ENCODE data around the gene MAML1. TPM values are rescaled to one million over a fixed set of nuclear protein-coding genes. Genes with fewer than 3 reads are reported as not detected.

MAML1 gene
- total RNA-seq, 6 experiments from 2014 or later = 6.2 to 8.8 (median 8.0) TPM

DNA sequence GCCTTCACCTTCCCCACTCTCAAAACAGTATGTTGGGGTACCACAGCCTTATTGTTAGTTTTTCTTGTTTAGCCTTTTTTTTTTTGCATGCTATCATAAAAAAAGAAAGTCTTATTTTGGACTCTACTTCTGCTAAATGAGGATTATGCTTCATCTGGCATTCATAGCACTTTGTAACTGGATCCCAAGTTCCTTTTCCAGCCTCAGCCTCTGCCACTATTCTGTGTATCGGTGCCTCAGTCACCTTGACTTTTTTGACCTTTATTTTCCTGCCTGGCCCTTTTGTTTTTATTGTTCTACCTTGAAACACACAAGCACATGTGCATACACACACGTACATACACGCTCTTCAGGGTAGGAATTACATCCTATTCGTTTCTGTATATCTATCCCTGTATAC, 8.5 kb upstream of the MAML1 start:
- 84% methylated on average over 4 of the region's 4 CpGs for WGBS (ENCODE audit: insufficient coverage, low coverage, low lambda C conversion rate, missing lambda C conversion rate)
- no peak overlapping the region for H3K4me3 ChIP-seq
- ATAC-seq (no peak), DNase-seq (no peak)
- intact Hi-C loops (cut with DNase I) = no loop called here
- no peak for TF ChIP-seq CTCF (IDR thresholded peaks at IDR 0.05)
- TF ChIP-seq POLR2A (IDR thresholded peaks at IDR 0.05) = no peak
- H3K27ac ChIP-seq = no peak overlapping the region
- peaks cover 12 to 100% (median 69%) of the 10 kb centered on the region in 4 donors for H3K36me3 ChIP-seq
- no peaks in the 10 kb centered on the region for H3K27me3 ChIP-seq
- H3K4me1 ChIP-seq = no peaks in the 10 kb centered on the region
- no peaks in the 10 kb centered on the region for H3K9me3 ChIP-seq

- ATAC-seq (no peak), DNase-seq (no peak)
- intact Hi-C loops (cut with DNase I) = no loop called here
- no peak overlapping the region for H3K4me3 ChIP-seq
- no peak overlapping the region for H3K27ac ChIP-seq
- no peak for TF ChIP-seq CTCF (IDR thresholded peaks at IDR 0.05)
- no peaks in the 10 kb centered on the region for H3K9me3 ChIP-seq
- peaks cover 0 to 15% (median 0%) of the 10 kb centered on the region in 4 donors for H3K4me1 ChIP-seq
- 68% methylated on average over 6 of the region's 6 CpGs for WGBS (ENCODE audit: insufficient coverage, low coverage, low lambda C conversion rate, missing lambda C conversion rate)
- no peaks in the 10 kb centered on the region for H3K27me3 ChIP-seq
- H3K36me3 ChIP-seq = peaks cover 0 to 88% (median 59%) of the 10 kb centered on the region in 4 donors
These were observed 5.5 kb upstream of the MAML1 start for GRCh38 chr5:179727106-179727505.

GRCh38 chr5:179729303-179729702, 3.3 kb upstream of the MAML1 start:
- Histone ChIP-seq H3K27me3 (no peaks in the 10 kb centered on the region), H3K4me3 (no peak overlapping the region), H3K9me3 (no peaks in the 10 kb centered on the region), H3K27ac (no peak overlapping the region), H3K4me1 (peaks cover 0 to 21% (median 0%) of the 10 kb centered on the region in 4 donors), H3K36me3 (peaks cover 0 to 66% (median 45%) of the 10 kb centered on the region in 4 donors)
- ATAC-seq (no peak), DNase-seq (peak in 1 of 3 donors; percentile 25)
- 69% methylated on average over 2 of the region's 4 CpGs for WGBS (ENCODE audit: insufficient coverage, low coverage, low lambda C conversion rate, missing lambda C conversion rate)
- intact Hi-C loops (cut with DNase I) = no loop called here
- TF ChIP-seq CTCF (IDR thresholded peaks at IDR 0.05) = no peak
- TF ChIP-seq POLR2A (IDR thresholded peaks at IDR 0.05) = no peak

- ATAC-seq (no peak), DNase-seq (no peak)
- Histone ChIP-seq H3K27me3 (no peaks in the 10 kb centered on the region), H3K4me1 (peaks cover 0 to 25% (median 0%) of the 10 kb centered on the region in 4 donors), H3K9me3 (no peaks in the 10 kb centered on the region), H3K36me3 (peaks cover 0 to 62% (median 41%) of the 10 kb centered on the region in 4 donors), H3K4me3 (no peak overlapping the region), H3K27ac (no peak overlapping the region)
- 72% methylated on average over 3 of the region's 3 CpGs for WGBS (ENCODE audit: insufficient coverage, low coverage, low lambda C conversion rate, missing lambda C conversion rate)
- intact Hi-C loops (cut with DNase I) = no loop called here
- no peak for TF ChIP-seq CTCF (IDR thresholded peaks at IDR 0.05)
- TF ChIP-seq POLR2A (IDR thresholded peaks at IDR 0.05) = no peak
These were observed 2.9 kb upstream of the MAML1 start for GRCh38 chr5:179729727-179730126.

DNA sequence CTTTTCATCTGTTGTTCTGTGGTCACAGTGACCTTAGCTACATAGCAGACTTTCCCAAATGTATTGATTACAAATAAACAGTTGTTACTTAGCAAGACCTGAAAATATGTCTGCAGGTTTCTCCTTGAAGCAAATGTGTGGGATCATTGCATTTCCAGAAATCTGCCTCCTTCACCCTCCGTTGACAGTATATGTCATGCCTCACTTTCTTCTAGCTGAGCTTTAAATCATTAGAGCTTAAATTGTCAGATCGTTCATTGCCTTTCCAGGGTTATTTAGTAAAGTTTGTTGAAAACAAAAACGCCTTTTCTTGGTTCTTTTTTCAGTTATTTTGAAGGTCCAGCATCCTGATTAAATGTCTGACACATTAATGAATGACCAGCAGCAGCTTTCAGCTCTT, 2.3 kb upstream of the MAML1 start:
- peaks cover 0 to 31% (median 0%) of the 10 kb centered on the region in 4 donors for H3K4me1 ChIP-seq
- DNase-seq = no peak
- no peak overlapping the region for H3K27ac ChIP-seq
- H3K27me3 ChIP-seq = no peaks in the 10 kb centered on the region
- no peaks in the 10 kb centered on the region for H3K9me3 ChIP-seq
- H3K4me3 ChIP-seq = no peak overlapping the region
- no peak for TF ChIP-seq CTCF (IDR thresholded peaks at IDR 0.05)
- no peak for TF ChIP-seq POLR2A (IDR thresholded peaks at IDR 0.05)
- no peak for ATAC-seq
- WGBS (ENCODE audit: insufficient coverage, low coverage, low lambda C conversion rate, missing lambda C conversion rate) = 74% methylated on average over 3 of the region's 3 CpGs
- intact Hi-C loops (cut with DNase I) = no loop called here
- H3K36me3 ChIP-seq = peaks cover 0 to 55% (median 35%) of the 10 kb centered on the region in 4 donors

All from right lobe of liver (tissue), 6 donors.